Embryonic facial prominence (tissue), 1 donor: ENCODE measurements around the gene ACSS1.
A peak's percentile ranks its signal among the peaks of the same experiment; 100 is the strongest.
"Not testable (repeated sequence)": the region's sequence is repeated elsewhere in the genome, so short reads cannot be mapped to it uniquely, and the experiment has no call there.

Experiments
- DNase-seq: peaks from one replicate; pipeline ENCODE4 v3.0.0-alpha.2; 2016; ENCODE audit errors: extremely low spot score

Gene ACSS1

DNA sequence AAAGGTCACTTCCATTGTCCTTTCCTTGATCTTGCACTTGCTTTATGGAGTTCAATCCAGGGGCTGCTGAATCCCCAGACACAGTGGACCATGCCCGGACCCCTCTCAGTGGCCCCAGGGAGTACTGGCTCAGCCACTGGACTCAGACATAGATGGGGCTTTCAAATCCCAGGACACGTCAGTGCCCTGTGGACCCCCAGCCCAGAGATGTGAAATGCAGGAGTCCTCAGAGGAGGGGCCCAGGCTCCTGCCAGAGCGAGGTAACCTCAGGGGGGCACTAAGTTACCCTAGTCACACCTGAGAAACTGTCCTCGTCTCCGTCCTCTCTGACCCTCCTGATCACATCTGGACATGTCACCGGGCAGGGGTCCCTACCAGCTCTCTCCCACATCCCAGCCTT, 46.7 kb downstream of the ACSS1 start:
- DNase-seq: no peak

DNA sequence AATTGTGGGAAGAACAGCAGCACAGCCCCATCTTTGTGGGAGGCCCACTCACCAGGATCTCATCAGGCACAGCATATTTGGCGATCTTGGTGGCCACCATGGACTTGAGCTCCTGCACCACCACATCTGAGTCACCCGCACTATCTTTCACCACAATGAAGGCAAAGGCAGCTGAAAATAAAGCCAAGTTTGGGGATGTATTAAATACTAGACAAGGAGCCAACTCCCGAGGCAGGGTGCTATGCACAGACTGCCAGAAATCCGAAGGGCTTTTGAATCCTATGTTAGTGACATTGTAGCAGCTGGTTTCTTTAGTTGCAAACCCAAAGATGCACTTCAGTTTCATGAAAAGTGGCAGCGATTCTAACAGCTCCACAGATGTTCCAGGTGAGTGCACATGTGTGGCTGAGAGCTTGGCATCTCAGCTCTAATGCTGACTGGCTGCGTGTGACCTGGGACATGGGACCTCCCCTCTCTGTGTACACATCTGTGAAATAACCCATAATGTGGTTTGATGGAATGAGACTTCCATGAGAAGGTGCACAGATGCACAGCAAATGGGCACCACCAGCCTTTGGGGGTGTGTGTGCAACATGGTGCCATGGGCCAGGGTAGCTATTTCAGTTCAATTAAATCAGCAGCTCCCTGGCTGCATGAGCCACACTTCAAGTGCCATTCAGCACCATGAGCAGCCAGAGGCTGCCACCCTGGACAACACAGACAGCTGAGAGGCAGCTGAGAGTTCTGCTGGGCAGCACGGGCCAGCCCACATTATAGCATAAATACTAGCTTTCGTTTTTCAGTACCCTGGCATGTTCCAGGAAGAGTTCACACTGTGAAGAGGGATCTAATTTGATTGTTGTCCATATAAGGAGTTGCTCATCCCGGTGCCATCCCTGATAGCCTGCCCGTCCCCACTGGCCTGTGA, 48.5 kb downstream of the ACSS1 start:
- no peak for DNase-seq

GRCh38 chr20:25008388-25009217, 49.3 kb downstream of the ACSS1 start:
- no peak for DNase-seq

DNA sequence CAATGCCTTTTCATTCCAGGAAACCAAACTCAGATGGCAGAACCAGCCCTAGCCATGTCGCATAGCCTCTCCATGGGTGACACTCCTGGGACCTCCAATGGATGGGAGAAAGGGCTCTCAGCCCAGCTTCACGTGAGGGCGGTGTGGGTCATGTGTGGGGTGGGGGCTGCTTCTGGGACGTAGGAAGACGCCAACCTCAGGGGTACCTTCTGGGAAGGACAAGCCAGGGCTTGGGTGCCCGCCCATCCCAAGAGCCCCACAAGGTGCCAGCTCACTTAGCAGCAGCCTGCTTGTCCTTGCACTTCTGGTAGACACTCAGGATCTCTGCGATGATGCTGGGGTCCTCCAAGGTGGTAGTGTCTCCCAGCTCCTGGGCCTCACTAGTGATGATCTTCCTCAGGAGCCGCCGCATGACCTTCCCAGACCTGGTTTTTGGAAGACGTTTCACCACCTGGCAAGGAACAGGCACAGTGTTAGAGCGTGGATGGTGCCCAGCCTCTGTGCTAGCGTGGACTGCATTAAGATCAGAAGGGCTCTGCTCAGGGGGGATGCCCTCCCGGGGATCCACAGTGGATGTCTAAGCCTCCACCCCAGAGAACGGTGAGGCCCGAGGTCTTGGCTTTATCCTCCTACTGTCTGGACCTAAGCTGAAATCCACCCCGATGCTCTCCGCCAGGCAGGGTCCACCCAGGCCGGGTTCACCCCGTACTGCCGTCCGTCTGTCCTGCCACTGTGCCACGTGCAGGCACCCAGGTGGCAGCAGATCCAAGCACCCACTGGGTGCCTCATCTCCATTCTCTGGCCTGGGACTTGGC, 50.2 kb downstream of the ACSS1 start:
- DNase-seq: no peak

GRCh38 chr20:25006431-25007167, 51.3 kb downstream of the ACSS1 start:
- no peak for DNase-seq

- DNase-seq: no peak
These were observed 52.3 kb downstream of the ACSS1 start for GRCh38 chr20:25005661-25006060.

DNA sequence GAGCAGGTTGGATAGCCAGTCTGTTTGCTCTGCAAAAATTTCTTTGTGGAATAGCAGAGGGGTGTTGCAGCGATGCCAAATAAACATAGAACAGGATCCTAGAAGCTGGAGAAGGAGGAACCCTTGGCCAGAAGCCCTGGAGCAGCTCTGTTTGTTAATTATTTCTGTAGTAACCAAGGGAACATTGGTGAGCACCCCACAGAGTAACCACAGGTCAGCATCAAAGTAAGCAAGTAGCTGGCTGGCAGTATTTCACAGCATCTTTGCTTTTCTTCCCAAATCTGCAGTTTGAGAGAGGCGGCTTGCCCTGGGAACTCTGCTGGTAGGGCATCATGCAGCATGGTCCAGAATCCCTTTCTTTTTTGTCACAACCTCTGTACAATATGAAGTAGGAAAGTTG, 52.7 kb downstream of the ACSS1 start:
- DNase-seq: no peak

DNA sequence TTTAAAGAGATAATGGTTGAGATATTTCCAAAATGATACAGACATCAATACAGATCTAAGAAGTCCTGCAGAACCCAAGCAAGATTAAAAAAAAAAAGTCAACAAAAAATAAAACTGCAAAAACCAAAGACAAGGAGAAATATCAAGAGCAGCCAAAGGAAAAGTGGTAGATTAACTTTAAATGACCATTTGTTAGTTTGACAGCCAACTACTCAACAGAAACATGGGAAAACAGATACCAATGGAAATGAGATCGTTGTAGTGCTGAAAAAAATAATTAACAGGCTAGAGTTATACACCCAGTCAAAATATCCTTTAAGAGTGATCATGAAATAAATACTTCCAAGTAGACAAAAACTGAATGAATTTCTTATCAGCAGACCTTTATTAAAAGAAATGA, 54.9 kb downstream of the ACSS1 start:
- no peak for DNase-seq

DNA sequence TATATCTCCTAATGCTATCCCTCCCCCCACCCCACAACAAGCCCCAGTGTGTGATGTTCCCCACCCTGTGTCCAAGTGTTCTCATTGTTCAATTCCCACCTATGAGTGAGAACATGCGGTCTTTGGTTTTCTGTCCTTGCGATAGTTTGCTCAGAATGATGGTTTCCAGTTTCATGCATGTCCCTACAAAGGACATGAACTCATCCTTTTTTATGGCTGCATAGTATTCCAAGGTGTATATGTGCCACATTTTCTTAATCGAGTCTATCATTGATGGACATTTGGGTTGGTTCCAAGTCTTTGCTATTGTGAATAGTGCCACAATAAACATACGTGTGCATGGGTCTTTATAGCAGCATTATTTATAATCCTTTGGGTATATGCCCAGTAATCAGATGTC, 56.6 kb downstream of the ACSS1 start:
- DNase-seq: not testable (repeated sequence)

DNA sequence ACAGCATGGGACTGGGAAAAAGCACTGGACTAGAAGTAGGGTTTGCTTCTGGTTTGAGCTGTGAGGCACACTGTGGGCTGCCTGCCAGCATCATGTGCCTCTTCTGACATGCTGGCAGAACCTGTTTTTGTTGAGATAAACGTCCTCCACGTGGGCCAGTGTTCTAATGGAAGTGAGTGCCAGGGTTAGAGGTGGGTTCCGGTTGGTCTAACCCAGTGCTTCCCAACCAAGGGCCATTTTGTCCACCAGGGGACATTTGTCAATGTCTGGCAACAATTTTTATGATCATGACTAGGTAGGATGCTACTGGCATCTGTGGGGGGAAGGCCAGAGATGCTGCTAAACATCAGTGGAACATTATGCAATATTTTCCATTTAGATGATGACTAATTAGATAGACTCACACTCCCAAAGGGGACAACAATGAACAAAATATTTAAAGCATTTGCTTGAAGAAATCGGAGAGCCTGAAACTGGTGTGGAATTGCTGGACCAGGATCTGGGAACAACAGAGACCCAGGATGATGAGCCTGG, 57.6 kb downstream of the ACSS1 start:
- DNase-seq: no peak

DNA sequence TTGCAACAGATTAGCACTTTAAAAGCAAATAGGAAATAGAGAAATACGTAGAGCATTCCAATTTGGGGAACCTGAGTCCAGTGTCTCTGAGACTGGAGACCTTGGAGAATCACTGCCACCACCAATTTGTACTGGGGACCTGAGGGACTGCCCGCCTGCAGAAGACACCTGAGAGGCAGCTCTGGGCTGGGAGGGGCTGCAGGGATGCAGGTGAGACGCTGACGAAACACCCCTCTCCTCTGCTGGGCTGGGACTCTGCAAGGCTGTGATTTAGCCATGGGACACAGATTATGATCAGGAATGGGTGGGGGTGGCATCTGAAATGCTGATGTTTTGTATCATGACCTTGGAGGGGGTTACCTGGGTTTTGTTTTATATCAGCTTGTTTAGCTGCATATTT, 58.4 kb downstream of the ACSS1 start:
- no peak for DNase-seq

GRCh38 chr20:24998631-24999445, 59.1 kb downstream of the ACSS1 start:
- no peak for DNase-seq

DNA sequence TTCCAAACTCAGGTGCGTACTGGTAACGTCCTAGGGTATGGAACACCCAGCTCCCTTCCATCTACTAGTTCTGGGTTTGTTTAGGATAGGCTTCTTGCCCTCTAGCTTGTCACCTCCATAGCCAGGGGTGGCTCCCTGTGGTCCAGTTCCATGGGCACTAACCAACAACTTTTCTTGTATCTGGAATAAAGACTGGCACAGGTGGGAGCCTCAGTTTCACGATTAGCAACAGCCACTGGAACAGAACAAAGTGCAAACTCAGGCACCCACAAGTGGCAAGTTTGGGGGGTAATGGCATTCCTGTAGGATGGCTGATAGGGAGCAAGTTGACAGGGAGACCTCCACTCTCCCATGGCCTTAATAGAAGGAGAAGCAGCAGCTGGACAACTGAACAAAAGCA, 59.8 kb downstream of the ACSS1 start:
- DNase-seq: no peak

DNA sequence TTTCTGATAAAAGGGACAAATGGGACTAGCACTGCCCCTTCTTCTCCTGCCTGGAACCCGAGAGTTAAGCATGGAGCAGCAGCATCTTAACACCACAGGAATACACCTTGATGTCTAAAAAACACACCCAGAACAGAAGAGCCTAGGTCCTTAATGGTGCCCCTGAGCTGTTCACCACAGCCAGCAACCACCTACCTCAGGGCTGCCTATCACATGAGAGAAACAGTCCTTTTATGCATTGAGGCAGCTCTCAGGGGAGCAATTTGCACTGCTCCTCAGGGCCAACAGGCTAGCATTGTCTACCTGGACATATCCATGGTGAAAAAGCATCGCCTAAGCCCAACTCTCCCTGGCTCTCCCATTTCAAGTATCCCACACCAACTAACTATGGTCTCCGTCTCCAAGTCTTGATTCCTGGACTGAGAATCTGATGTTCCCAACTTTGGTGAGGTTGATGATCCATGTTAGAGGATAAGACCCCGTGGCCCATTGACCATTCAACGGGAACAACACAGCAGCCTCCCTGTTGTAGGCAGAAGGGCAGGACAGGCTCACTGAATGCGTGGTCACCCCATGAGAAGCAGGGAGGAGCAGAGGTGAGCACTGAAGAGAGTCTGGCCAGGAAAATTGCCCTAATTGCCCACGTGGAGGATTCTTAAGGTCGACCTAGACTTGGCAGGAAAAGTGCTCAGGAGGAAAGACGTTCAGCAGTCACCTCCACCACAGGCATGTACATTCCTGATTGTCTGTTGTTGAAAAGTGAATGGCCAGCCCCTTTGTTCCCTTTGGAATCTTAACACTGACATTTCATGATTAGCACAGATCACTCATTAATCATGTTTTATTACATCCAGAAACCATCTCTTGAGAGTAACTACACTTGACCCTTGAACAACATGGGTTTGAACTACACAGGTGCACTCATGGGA, 61.2 kb downstream of the ACSS1 start:
- no peak for DNase-seq

GRCh38 chr20:24995741-24996448, 62.0 kb downstream of the ACSS1 start:
- DNase-seq: no peak

GRCh38 chr20:24994470-24995368, 63.2 kb downstream of the ACSS1 start:
- DNase-seq: peak; percentile 52

- no peak for DNase-seq
These were observed 63.8 kb downstream of the ACSS1 start for GRCh38 chr20:24994186-24994465.
